HEK293 (cell line): Measurements from ENCODE around the gene ZNF260.

Experiments
- KLF1 ChIP-seq: fragments of 450-650 bp; formaldehyde crosslinking; IDR thresholded peaks from 2 replicates; pipeline ENCODE4 v1.5.1; 2016; ENCODE audit warnings: missing biosample characterization, missing genetic modification characterization
- KLF10 ChIP-seq: fragments of 450-650 bp; IDR thresholded peaks from 2 replicates; pipeline ENCODE4 v1.5.1; 2018; ENCODE audit warnings: missing biosample characterization, mild to moderate bottlenecking, missing genetic modification characterization
- PBX3 ChIP-seq: sonication (generic); formaldehyde crosslinking; IDR thresholded peaks from 2 replicates; pipeline ENCODE4 v1.8.1; 2022; ENCODE audit warnings: mild to moderate bottlenecking, moderate library complexity, missing genetic modification reagents
- SCRT2 ChIP-seq: fragments of 450-650 bp; formaldehyde crosslinking; IDR thresholded peaks from 2 replicates; pipeline ENCODE4 v1.5.1; 2016; ENCODE audit warnings: missing biosample characterization, missing genetic modification characterization
- SP2 ChIP-seq: fragments of 450-650 bp; formaldehyde crosslinking; IDR thresholded peaks from 2 replicates; pipeline ENCODE4 v1.5.1; 2016; ENCODE audit warnings: missing biosample characterization, missing genetic modification characterization
- YY1 ChIP-seq: fragments of 450-650 bp; formaldehyde crosslinking; IDR thresholded peaks from 2 replicates; pipeline ENCODE4 v1.5.1; 2018; ENCODE audit warnings: missing biosample characterization, missing genetic modification characterization
- ZBTB20 ChIP-seq: fragments of 450-650 bp; formaldehyde crosslinking; IDR thresholded peaks from 2 replicates; pipeline ENCODE4 v1.5.1; 2016; ENCODE audit warnings: missing biosample characterization, missing genetic modification characterization
- ZBTB8A ChIP-seq: fragments of 450-650 bp; formaldehyde crosslinking; IDR thresholded peaks from 2 replicates; pipeline ENCODE4 v1.5.1; 2016; ENCODE audit warnings: missing biosample characterization, missing genetic modification characterization
- ZNF146 ChIP-seq: fragments of 450-650 bp; formaldehyde crosslinking; IDR thresholded peaks from 2 replicates; pipeline ENCODE4 v1.5.1; 2016; ENCODE audit warnings: missing biosample characterization, missing genetic modification characterization
- ZNF16 ChIP-seq: fragments of 450-650 bp; formaldehyde crosslinking; IDR thresholded peaks from 2 replicates; pipeline ENCODE4 v1.5.1; 2016; ENCODE audit warnings: low read depth, missing biosample characterization, missing genetic modification characterization
- ZNF174 ChIP-seq: fragments of 450-650 bp; formaldehyde crosslinking; IDR thresholded peaks from 2 replicates; pipeline ENCODE4 v1.5.0; 2017; ENCODE audit warnings: missing biosample characterization, mild to moderate bottlenecking, missing genetic modification characterization
- ZNF214 ChIP-seq: fragments of 450-650 bp; formaldehyde crosslinking; IDR thresholded peaks from 2 replicates; pipeline ENCODE4 v1.5.1; 2017; ENCODE audit warnings: missing biosample characterization, mild to moderate bottlenecking, missing genetic modification characterization, borderline replicate concordance
- ZNF223 ChIP-seq: fragments of 450-650 bp; formaldehyde crosslinking; IDR thresholded peaks from 2 replicates; pipeline ENCODE4 v1.5.1; 2016; ENCODE audit warnings: missing biosample characterization, missing genetic modification characterization
- ZNF23 ChIP-seq: fragments of 450-650 bp; formaldehyde crosslinking; IDR thresholded peaks from 2 replicates; pipeline ENCODE4 v1.5.1; 2016; ENCODE audit warnings: missing biosample characterization, missing genetic modification characterization, borderline replicate concordance
- ZNF24 ChIP-seq: fragments of 450-650 bp; formaldehyde crosslinking; IDR thresholded peaks from 2 replicates; pipeline ENCODE4 v1.5.1; 2016; ENCODE audit warnings: missing biosample characterization, missing genetic modification characterization
- ZNF423 ChIP-seq: fragments of 450-650 bp; formaldehyde crosslinking; IDR thresholded peaks from 2 replicates; pipeline ENCODE4 v1.5.1; 2016; ENCODE audit warnings: missing biosample characterization, missing genetic modification characterization
- ZNF510 ChIP-seq: fragments of 450-650 bp; formaldehyde crosslinking; IDR thresholded peaks from 2 replicates; pipeline ENCODE4 v1.5.1; 2018; ENCODE audit warnings: mild to moderate bottlenecking, missing genetic modification characterization, missing biosample characterization; ENCODE audit not compliant: insufficient replicate concordance
- ZNF529 ChIP-seq: fragments of 450-650 bp; formaldehyde crosslinking; IDR thresholded peaks from 2 replicates; pipeline ENCODE4 v1.5.1; 2017; ENCODE audit warnings: missing genetic modification characterization, missing biosample characterization; ENCODE audit not compliant: insufficient replicate concordance
- ZNF548 ChIP-seq: fragments of 450-650 bp; formaldehyde crosslinking; IDR thresholded peaks from 2 replicates; pipeline ENCODE4 v1.5.1; 2016; ENCODE audit warnings: missing biosample characterization, missing genetic modification characterization
- ZNF558 ChIP-seq: fragments of 450-650 bp; formaldehyde crosslinking; IDR thresholded peaks from 2 replicates; pipeline ENCODE4 v1.5.1; 2016; ENCODE audit warnings: missing biosample characterization, missing genetic modification characterization
- ZNF585B ChIP-seq: fragments of 450-650 bp; formaldehyde crosslinking; IDR thresholded peaks from 2 replicates; pipeline ENCODE4 v1.5.1; 2016; ENCODE audit warnings: missing biosample characterization, missing genetic modification characterization
- ZNF792 ChIP-seq: fragments of 450-650 bp; formaldehyde crosslinking; IDR thresholded peaks from 2 replicates; pipeline ENCODE4 v1.5.1; 2016; ENCODE audit warnings: missing biosample characterization, missing genetic modification characterization
- ZSCAN30 ChIP-seq: fragments of 450-650 bp; IDR thresholded peaks from 2 replicates; pipeline ENCODE4 v1.5.1; 2018; ENCODE audit warnings: missing biosample characterization, mild to moderate bottlenecking, missing genetic modification characterization, moderate library complexity
- TF ChIP-seq, protein P1 (sequence below): fragments of 450-650 bp; formaldehyde crosslinking; IDR thresholded peaks from 2 replicates; pipeline ENCODE4 v1.5.1; 2016; ENCODE audit warnings: missing biosample characterization, missing genetic modification characterization
- TF ChIP-seq, protein P2 (sequence below): fragments of 450-650 bp; formaldehyde crosslinking; IDR thresholded peaks from 2 replicates; pipeline ENCODE4 v1.5.1; 2016; ENCODE audit warnings: missing biosample characterization, missing genetic modification characterization, borderline replicate concordance
- TF ChIP-seq, protein P3 (sequence below): fragments of 450-650 bp; formaldehyde crosslinking; IDR thresholded peaks from 2 replicates; pipeline ENCODE4 v1.5.1; 2016; ENCODE audit warnings: missing biosample characterization, missing genetic modification characterization
- TF ChIP-seq, protein P4 (sequence below): fragments of 450-650 bp; formaldehyde crosslinking; IDR thresholded peaks from 2 replicates; pipeline ENCODE4 v1.5.1; 2017; ENCODE audit warnings: missing biosample characterization, missing genetic modification characterization
- TF ChIP-seq, protein P5 (sequence below): fragments of 450-650 bp; formaldehyde crosslinking; IDR thresholded peaks from 2 replicates; pipeline ENCODE4 v1.5.1; 2016; ENCODE audit warnings: missing biosample characterization, missing genetic modification characterization

ZNF260 gene

GRCh38 chr19:36573020-36573894 is 45.2 kb upstream of the ZNF260 start, which contains the start of gene ZNF529 (continued):
- TF ChIP-seq, protein P1, sequence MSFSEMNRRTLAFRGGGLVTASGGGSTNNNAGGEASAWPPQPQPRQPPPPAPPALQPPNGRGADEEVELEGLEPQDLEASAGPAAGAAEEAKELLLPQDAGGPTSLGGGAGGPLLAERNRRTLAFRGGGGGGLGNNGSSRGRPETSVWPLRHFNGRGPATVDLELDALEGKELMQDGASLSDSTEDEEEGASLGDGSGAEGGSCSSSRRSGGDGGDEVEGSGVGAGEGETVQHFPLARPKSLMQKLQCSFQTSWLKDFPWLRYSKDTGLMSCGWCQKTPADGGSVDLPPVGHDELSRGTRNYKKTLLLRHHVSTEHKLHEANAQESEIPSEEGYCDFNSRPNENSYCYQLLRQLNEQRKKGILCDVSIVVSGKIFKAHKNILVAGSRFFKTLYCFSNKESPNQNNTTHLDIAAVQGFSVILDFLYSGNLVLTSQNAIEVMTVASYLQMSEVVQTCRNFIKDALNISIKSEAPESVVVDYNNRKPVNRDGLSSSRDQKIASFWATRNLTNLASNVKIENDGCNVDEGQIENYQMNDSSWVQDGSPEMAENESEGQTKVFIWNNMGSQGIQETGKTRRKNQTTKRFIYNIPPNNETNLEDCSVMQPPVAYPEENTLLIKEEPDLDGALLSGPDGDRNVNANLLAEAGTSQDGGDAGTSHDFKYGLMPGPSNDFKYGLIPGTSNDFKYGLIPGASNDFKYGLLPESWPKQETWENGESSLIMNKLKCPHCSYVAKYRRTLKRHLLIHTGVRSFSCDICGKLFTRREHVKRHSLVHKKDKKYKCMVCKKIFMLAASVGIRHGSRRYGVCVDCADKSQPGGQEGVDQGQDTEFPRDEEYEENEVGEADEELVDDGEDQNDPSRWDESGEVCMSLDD (tag by site-specific recombination), result peak; percentile 95
- TF ChIP-seq SCRT2 (tag by site-specific recombination) (peak; percentile 80), ZNF548 (tag by site-specific recombination) (peak; percentile 4; the same call in 1 of the 2 replicates), ZNF510 (tag by site-specific recombination) (no peak), ZNF585B (tag by site-specific recombination) (peak; percentile 81), ZNF174 (tag by site-specific recombination) (no peak), ZNF146 (tag by site-specific recombination) (peak; percentile 87), ZNF16 (tag by site-specific recombination) (peak; percentile 39), ZBTB20 (peak; percentile 98), PBX3 (CRISPR knock-in tag) (no peak), SP2 (peak; percentile 80), ZNF214 (tag by site-specific recombination) (no peak), ZNF223 (tag by site-specific recombination) (peak; percentile 100), ZNF792 (tag by site-specific recombination) (peak; percentile 92), ZNF24 (tag by site-specific recombination) (peak; percentile 94), YY1 (tag by site-specific recombination) (peak; percentile 42; the same call in 1 of the 2 replicates), ZBTB8A (tag by site-specific recombination) (peak; percentile 90), ZNF423 (tag by site-specific recombination) (no peak), ZNF529 (no peak), ZNF558 (peak; percentile 8; the same call in 1 of the 2 replicates), KLF10 (tag by site-specific recombination) (no peak), ZNF23 (tag by site-specific recombination) (0 out of 2 replicates have a peak, but pooled peaks have one; percentile 42), ZSCAN30 (peak; percentile 88), KLF1 (tag by site-specific recombination) (peak; percentile 92)
- TF ChIP-seq, protein P2, sequence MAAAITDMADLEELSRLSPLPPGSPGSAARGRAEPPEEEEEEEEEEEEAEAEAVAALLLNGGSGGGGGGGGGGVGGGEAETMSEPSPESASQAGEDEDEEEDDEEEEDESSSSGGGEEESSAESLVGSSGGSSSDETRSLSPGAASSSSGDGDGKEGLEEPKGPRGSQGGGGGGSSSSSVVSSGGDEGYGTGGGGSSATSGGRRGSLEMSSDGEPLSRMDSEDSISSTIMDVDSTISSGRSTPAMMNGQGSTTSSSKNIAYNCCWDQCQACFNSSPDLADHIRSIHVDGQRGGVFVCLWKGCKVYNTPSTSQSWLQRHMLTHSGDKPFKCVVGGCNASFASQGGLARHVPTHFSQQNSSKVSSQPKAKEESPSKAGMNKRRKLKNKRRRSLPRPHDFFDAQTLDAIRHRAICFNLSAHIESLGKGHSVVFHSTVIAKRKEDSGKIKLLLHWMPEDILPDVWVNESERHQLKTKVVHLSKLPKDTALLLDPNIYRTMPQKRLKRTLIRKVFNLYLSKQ (tag by site-specific recombination), result peak; percentile 21; the same call in 1 of the 2 replicates
- TF ChIP-seq, protein P3, sequence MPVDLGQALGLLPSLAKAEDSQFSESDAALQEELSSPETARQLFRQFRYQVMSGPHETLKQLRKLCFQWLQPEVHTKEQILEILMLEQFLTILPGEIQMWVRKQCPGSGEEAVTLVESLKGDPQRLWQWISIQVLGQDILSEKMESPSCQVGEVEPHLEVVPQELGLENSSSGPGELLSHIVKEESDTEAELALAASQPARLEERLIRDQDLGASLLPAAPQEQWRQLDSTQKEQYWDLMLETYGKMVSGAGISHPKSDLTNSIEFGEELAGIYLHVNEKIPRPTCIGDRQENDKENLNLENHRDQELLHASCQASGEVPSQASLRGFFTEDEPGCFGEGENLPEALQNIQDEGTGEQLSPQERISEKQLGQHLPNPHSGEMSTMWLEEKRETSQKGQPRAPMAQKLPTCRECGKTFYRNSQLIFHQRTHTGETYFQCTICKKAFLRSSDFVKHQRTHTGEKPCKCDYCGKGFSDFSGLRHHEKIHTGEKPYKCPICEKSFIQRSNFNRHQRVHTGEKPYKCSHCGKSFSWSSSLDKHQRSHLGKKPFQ (tag by site-specific recombination), result peak; percentile 87; the same call in 1 of the 2 replicates
- TF ChIP-seq, protein P4, sequence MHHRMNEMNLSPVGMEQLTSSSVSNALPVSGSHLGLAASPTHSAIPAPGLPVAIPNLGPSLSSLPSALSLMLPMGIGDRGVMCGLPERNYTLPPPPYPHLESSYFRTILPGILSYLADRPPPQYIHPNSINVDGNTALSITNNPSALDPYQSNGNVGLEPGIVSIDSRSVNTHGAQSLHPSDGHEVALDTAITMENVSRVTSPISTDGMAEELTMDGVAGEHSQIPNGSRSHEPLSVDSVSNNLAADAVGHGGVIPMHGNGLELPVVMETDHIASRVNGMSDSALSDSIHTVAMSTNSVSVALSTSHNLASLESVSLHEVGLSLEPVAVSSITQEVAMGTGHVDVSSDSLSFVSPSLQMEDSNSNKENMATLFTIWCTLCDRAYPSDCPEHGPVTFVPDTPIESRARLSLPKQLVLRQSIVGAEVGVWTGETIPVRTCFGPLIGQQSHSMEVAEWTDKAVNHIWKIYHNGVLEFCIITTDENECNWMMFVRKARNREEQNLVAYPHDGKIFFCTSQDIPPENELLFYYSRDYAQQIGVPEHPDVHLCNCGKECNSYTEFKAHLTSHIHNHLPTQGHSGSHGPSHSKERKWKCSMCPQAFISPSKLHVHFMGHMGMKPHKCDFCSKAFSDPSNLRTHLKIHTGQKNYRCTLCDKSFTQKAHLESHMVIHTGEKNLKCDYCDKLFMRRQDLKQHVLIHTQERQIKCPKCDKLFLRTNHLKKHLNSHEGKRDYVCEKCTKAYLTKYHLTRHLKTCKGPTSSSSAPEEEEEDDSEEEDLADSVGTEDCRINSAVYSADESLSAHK (tag by site-specific recombination), result peak; percentile 67
- TF ChIP-seq, protein P5, sequence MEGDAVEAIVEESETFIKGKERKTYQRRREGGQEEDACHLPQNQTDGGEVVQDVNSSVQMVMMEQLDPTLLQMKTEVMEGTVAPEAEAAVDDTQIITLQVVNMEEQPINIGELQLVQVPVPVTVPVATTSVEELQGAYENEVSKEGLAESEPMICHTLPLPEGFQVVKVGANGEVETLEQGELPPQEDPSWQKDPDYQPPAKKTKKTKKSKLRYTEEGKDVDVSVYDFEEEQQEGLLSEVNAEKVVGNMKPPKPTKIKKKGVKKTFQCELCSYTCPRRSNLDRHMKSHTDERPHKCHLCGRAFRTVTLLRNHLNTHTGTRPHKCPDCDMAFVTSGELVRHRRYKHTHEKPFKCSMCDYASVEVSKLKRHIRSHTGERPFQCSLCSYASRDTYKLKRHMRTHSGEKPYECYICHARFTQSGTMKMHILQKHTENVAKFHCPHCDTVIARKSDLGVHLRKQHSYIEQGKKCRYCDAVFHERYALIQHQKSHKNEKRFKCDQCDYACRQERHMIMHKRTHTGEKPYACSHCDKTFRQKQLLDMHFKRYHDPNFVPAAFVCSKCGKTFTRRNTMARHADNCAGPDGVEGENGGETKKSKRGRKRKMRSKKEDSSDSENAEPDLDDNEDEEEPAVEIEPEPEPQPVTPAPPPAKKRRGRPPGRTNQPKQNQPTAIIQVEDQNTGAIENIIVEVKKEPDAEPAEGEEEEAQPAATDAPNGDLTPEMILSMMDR, result peak; percentile 89
